Erythroblast (primary cell): ENCODE data around the gene COX17.

ENCODE experiments used
- DNase-seq, 2 experiments: peaks; one replicate each; lab custom pipeline; 2025; lab: John Stamatoyannopoulos, UW
- GATA1 ChIP-seq: IDR thresholded peaks from 2 replicates; pipeline ENCODE4 v1.6.1; 2011; ENCODE audit warnings: low read depth, mild to moderate bottlenecking, control low read depth, low read length, moderate library complexity
- POLR2A ChIP-seq: IDR thresholded peaks from 2 replicates; pipeline ENCODE4 v1.6.1; 2011; ENCODE audit warnings: mild to moderate bottlenecking, low read length

The COX17 gene

DNA sequence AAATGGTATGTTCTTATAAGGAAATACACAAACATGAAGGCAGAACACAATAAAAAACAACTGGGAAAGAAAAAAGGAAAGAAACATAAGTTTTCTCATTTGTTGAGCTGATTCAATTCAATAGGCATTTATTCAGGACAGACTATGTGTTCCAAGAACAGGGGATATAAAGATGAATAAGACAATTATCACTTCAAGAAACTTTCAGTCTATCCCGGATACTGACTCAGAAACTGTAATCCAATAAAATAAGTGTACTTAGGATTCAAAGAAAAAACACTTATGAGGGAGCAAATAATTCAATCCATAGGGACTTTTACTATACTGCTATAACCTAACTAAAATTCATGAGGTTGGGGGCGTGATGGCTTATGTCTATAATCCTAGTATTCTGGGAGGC lies 13.3 kb downstream of the COX17 start:
- no peak for DNase-seq
- TF ChIP-seq GATA1, result no peak
- no peak for TF ChIP-seq POLR2A

DNA sequence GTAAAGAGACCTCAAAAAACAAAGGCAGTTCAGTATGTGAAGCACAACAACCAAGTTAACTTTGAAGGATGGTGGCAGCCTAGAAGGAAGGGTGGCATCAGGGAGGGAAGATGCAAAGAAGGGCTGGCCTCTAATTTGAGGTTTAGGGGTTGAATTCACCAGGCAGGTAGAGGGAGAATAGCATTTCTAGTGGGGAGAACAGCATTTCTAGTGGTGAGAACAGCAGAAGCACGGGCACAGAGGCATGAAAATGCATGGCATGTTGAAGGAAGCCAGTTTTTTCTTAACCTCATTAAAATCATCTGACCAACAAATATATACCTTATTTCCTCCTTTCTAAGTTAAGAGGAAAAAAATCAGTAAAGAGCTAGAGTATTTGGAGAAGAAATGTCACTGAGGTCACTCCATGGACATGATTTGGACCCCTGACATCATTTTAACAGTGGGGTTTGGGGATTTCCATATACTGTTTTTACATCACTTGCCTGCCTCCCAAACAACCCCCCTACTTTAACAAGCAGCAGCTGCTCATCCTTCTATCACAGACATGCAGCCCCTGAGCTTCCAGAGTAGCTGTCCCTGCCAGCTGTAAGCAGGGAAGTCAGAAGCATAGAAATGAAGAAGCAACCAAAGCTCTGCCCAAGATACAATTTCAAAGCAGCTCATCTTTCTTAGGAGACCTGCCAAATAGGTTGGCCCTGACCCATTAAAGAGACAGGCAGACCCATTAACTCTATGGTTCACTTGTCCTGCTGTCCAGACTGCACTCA lies 14.4 kb downstream of the COX17 start:
- DNase-seq, result no peak
- no peak for TF ChIP-seq POLR2A
- TF ChIP-seq GATA1, result no peak

DNA sequence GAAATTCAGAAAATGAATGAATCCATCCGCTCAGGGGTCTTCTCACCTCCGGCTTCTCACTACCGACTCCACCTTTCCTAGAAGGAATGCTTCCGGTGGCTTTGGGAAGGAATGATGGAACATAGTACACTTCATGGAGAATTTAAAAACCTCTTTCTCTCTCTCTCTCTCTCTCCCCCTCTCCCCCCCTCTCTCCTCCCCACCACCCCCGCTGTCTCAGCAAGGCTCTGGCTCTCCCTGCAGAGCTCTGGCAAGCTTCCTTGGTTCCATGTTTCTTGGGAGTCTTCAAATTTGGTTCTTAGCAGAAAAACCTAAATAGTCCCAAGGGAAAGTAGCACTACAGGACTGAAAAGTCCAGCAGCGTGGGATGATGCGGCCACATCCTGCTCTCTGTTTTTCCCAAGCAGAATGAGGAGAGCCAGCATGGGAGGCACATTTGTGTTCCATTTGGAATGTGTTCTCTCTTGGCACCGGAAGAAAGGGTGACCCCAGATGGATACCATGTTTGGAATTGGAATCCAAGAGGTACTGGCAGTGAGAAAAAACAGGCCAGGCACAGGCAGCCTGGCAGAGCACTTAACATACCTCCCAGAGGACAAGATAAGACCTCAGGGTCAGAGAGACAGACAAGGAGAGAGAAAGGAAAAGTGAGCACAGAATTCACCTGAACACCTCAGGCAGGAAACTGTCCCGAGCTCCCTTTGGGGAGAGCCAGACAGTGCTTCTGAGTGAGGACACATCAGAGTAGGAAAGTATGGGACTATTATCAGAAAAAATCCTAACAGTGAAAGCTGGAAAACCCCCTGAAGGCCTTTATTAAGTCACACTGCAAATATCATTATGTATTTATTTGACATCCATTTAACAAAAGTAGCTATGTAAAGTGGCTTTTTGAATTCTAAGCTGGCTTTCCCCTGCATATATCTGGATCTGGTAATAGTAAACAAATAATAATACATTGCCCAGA lies 16.4 kb downstream of the COX17 start, which contains the start of gene POPDC2:
Gene POPDC2 (minus strand): TSS at position 116 of the 967 bp plus-strand sequence. CDS start 166 bp downstream, outside the sequence.
- DNase-seq, result no peak
- TF ChIP-seq GATA1 (no peak), POLR2A (no peak)

DNA sequence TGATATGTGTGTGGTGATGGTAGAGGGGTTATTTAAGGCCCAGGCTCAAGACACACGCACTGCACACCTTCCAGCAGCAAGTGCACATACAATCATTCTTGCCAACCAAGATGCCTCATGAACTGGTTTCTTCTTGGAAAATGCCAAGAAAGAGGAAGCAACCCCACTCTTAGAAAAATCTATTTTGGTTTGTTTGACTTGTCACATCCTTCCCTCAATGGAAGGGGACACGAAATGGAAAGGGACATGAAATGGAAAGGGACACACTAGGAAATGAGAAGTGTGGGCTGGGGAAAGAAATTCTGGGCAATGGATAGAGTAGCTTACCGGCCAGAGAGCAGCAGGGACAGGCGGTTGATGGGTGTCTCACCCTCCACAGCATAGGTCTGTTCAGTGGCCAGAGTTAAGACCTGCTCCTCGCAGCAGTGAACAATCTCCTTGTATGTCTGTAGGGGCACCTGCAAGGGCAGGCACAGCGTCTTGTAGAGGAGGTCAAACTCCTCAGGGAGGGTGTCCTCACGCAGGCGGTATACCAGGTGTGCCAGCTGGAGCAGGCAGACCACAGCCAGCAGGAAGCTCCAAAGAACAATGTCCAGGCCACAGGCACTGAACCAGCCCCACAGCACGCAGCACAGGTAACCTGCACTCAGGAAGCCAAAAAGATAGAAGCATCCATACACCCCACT lies 17.5 kb downstream of the COX17 start:
- TF ChIP-seq POLR2A (no peak), GATA1 (no peak)
- no peak for DNase-seq

DNA sequence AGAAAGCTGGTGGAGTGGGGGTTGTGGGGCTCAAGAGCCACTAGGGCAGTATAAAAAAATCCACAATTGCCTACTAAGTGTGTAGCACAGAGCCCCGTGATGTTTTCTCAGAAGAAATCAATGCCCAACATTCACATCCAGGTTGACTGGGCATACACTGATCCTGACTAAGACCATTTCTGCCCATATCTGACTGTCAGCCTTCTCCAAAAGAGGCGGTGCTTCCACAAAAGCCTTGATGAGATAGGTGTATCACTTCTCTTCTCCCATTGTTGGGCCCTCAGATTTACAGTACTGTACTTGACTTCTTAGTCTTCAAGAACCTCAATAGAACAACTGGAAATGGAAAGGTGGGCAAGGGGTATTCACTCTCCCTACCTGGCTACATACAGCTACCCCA lies 18.2 kb downstream of the COX17 start:
- DNase-seq, result no peak
- no peak for TF ChIP-seq GATA1
- no peak for TF ChIP-seq POLR2A

DNA sequence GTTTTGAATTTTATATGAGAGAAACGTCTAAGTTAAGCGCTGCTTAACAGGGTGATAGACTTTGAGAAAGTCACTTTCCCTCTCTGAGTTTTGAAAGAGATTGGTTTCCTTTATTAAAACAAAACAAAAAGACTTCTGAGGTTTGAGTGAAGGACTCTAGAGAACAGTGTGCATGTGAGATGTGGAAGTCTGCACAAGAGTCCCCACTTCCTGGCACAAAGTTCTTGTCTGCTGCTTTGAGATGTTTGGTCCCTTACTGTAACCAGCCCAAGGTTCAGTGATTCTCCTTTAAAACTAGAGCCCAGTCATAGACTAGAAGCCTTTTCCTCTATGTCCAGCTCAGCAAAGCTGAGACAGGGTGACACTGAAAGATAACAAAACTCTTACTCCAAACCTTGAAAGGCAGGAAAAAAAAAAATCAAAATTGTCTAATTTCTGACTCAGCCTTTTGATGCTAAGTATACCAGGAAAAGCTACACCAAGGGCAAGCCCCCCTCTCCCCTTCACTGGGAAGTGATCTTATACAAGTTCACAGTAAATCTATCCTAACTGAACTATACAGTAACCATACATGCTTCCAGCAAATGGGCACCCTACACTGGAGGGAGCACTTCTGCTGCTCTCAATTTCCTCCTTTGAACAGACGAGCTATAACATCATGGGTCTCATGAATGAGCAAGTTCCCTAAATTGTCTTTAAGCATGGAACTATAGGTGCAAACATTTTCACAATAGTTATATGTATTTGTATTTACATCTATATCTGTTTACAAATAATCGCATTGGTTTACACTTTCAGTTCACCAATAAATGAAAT lies 19.1 kb downstream of the COX17 start:
- TF ChIP-seq POLR2A (no peak), GATA1 (no peak)
- DNase-seq, result no peak

DNA sequence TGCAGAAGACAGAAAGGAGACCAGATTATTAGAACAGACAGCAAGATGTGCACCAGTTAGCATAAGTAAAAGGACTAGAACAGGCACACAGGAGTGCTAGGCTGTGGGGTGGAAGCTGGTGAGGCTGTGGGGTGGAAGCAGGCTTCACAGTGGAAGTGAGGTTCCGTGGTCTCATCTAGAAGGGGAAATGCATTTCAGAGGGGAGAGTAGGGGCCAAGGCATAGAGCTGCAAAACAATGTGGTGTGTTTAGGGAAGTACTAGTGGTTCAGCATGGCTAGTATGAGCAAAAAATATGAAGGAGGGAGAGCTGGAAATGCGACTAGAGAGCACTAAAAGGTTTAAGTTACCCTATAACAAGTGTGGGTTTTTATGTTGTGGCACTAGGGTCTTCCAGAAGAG lies 23.3 kb downstream of the COX17 start:
- TF ChIP-seq POLR2A, result no peak
- TF ChIP-seq GATA1, result no peak
- no peak for DNase-seq

DNA sequence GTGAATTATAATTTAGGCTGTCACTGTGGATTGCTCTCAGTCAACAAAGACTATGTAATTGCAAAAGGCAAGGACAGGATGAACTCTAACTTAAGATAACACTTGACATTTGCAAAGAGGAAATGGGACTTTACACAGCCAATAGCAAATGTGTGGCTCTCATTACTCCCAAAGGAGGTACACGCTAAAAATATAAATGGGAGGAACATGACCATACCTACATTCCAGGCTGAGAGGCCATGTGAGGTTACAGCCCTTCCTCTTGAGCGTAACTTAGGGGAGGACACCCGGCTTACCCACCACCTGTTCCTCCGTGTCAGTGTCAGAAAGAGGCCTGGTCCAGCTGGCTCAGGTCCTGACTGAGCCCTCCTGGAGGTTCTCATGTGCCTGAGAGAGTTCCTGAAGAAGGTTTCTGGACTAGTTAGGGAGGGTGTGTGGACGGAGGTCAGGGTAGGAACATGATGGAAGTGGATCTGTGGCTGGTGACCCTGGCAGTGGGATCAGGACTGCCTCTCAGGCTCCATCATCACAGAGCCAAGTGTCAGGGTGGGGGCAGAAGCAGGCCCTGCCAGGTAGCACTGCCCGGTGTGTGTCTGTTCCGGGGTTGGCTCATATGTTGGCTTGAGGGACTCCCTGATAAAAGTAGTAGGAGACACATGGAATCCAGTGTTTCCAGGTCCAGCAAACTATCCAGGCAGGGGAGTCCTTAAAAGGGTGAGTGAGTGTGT lies 24.7 kb downstream of the COX17 start:
- TF ChIP-seq GATA1, result no peak
- TF ChIP-seq POLR2A, result no peak
- DNase-seq, result no peak

DNA sequence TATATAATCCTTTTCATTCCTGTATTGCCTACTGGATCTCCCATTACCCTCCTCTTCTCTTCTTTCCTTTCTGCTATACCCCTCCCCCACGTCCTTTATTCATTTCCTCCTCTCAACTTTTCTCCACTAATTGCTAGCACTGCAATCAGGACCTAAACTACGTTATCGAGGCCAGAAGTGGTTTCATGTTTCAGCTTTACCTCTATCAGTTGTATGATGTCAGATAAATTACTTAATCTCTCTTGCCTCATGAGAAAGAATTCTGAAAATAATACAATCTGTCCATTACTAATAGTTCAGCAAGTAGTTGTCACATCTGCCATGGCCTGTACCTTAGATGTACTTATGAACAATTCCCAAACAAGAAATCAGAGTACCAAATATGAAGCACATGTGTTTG lies 27.4 kb downstream of the COX17 start:
- no peak for DNase-seq
- no peak for TF ChIP-seq GATA1
- TF ChIP-seq POLR2A, result no peak

DNA sequence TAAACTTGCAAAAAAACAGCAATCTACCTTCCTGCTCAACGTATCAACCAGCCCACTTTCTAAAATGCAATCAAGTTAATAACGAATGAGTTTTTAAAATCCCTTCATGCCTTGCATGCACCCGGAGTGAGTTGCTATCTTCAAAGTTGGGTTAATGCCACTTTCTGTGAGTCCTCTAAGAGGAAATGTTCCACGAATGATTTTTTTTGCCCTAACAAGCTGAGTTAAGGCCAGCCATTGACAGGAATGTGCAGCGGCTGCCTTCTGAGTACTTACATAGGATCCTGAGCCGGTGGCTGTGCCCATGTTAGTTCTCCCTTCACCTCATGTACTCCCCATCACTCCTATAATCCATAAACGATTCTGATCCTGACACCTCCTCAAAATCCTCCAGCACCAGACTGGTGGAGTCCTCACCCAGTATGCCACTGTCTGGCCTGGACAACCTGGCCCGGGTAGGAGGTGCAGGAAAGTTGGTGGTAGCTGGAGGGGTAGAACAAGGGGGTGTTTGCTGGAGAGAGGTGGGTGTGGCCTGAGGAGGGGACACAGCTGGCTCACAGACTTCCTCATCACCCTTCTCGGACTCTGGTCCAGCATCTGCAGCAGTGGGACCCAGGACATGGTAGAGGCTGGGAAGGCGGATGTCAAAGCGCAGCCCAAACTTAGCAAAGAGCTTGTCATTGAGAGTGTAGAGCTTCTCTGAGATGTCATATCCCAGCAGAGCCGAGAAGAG lies 29.2 kb downstream of the COX17 start:
- TF ChIP-seq POLR2A, result no peak
- TF ChIP-seq GATA1, result no peak
- DNase-seq, result no peak

DNA sequence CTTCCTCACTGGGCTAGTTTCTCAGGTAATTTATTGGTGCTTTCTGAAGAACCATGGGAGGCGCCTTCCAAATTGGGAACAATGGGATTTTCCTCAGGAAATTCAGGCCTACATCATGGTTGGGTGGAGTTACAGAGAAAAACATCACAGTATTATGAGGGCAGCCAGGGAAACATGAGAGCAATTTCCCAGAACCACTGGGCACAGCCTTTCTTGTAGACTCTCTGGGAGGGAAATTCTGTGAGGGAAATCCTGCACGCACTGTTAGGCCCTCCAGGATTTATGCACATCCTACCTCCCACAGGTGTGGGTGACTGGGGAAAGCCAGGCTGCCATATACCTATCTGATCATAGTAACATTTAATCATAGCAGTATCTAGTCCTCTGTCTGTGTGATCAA lies 30.0 kb downstream of the COX17 start:
- DNase-seq, result no peak
- no peak for TF ChIP-seq POLR2A
- TF ChIP-seq GATA1, result no peak

DNA sequence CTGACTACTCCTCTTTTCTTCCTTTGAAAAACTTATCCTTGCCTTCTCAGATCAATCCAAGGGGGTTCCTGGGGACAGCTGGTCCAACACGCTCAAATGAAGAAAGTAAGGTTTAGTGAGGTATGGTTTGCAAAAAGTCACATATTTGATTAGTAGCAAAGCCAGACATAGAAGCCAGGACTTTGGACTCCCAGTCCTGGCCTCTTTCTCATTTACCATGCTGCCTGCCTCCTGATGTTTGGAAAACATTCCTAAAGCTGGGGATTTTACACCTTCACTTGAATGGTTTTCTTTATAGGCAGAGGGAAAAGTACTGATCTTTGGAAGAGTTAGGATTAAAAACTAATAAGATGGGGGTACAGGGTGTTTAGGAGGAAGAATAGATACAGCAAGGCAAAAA lies 31.4 kb downstream of the COX17 start:
- DNase-seq, result no peak
- TF ChIP-seq GATA1 (no peak), POLR2A (no peak)
